OCI-LY1 (cell line): ENCODE data around the gene HMCN2.

Experiments
- H2AFZ ChIP-seq: fragments of 200-600 bp; sonication (generic), shearing (Covaris generic); 2 replicates; pipeline ENCODE4 v1.6.0; 2014; ENCODE audit warnings: antibody characterized with exemption, mild to moderate bottlenecking, low read length
- H3F3A ChIP-seq: fragments of 200-600 bp; sonication (generic), shearing (Covaris generic); 2 replicates; pipeline ENCODE4 v1.6.0; 2014; ENCODE audit warnings: mild to moderate bottlenecking, antibody characterized with exemption, low read length, moderate library complexity; ENCODE audit not compliant: insufficient read depth
- H3K27ac ChIP-seq: fragments of 200-600 bp; sonication (generic); 2 replicates; pipeline ENCODE4 v1.5.1; 2014; ENCODE audit warnings: low read length, mixed run types, mild to moderate bottlenecking, low read depth; ENCODE audit not compliant: poor library complexity, severe bottlenecking
- H3K27me3 ChIP-seq: fragments of 200-600 bp; sonication (generic); 2 replicates; pipeline ENCODE4 v1.6.0; 2014; ENCODE audit warnings: antibody characterized with exemption, mild to moderate bottlenecking, low read length, moderate library complexity; ENCODE audit not compliant: insufficient read depth
- H3K36me3 ChIP-seq: fragments of 200-600 bp; sonication (generic); 2 replicates; pipeline ENCODE4 v1.6.1; 2014; ENCODE audit warnings: mild to moderate bottlenecking, antibody characterized with exemption, low read length, moderate library complexity, mixed read lengths; ENCODE audit not compliant: insufficient read depth
- H3K4me1 ChIP-seq: fragments of 200-600 bp; sonication (generic); 2 replicates; pipeline ENCODE4 v1.5.1; 2014; ENCODE audit warnings: mild to moderate bottlenecking, low read length, moderate library complexity; ENCODE audit not compliant: insufficient read depth, severe bottlenecking
- H3K4me2 ChIP-seq: fragments of 200-600 bp; sonication (generic), shearing (Covaris generic); 2 replicates; pipeline ENCODE4 v1.6.1; 2014; ENCODE audit warnings: low read length
- H3K4me3 ChIP-seq: fragments of 200-600 bp; sonication (generic); 2 replicates; pipeline ENCODE4 v1.5.1; 2014; ENCODE audit warnings: low read length, low read depth, mild to moderate bottlenecking, mixed read lengths; ENCODE audit not compliant: poor library complexity, severe bottlenecking
- H3K79me2 ChIP-seq: fragments of 200-600 bp; shearing (Covaris generic); 2 replicates; pipeline ENCODE4 v1.6.1; 2016; ENCODE audit warnings: mixed run types, low read length, mixed read lengths; ENCODE audit not compliant: insufficient read depth
- H3K9ac ChIP-seq: fragments of 200-600 bp; sonication (generic), shearing (Covaris generic); 2 replicates; pipeline ENCODE4 v1.6.1; 2014; ENCODE audit warnings: mild to moderate bottlenecking, low read length, mixed read lengths
- H3K9me2 ChIP-seq: fragments of 200-600 bp; sonication (generic), shearing (Covaris generic); 2 replicates; pipeline ENCODE4 v1.6.1; 2014; ENCODE audit warnings: low read depth, mild to moderate bottlenecking, low read length, mixed read lengths
- H3K9me3 ChIP-seq: fragments of 200-600 bp; shearing (Covaris generic); 2 replicates; pipeline ENCODE4 v1.6.1; 2014; ENCODE audit warnings: low read length, mixed read lengths
- H4K20me1 ChIP-seq: fragments of 200-600 bp; sonication (generic), shearing (Covaris generic); 2 replicates; pipeline ENCODE4 v1.6.0; 2016; ENCODE audit warnings: mild to moderate bottlenecking, low read length; ENCODE audit not compliant: insufficient read depth
- CTCF ChIP-seq: fragments of 200-600 bp; sonication (generic), shearing (Covaris generic); IDR thresholded peaks from 2 replicates; pipeline ENCODE4 v1.5.1; 2017; ENCODE audit warnings: mild to moderate bottlenecking, antibody characterized with exemption, low read length, moderate library complexity, mixed read lengths
- EZH2 ChIP-seq: fragments of 200-600 bp; sonication (generic), shearing (Covaris generic); IDR thresholded peaks from 2 replicates; pipeline ENCODE4 v1.8.0; 2017; ENCODE audit warnings: borderline replicate concordance, mixed run types, mild to moderate bottlenecking, antibody characterized with exemption, low read length, moderate library complexity, mixed read lengths

Gene HMCN2

GRCh38 chr9:130347036-130347435 is 81.5 kb downstream of the HMCN2 start:
- H3K36me3 ChIP-seq, result no peaks in the 10 kb centered on the region
- no peaks in the 10 kb centered on the region for H3K9me2 ChIP-seq
- no peak overlapping the region for H3K27ac ChIP-seq
- TF ChIP-seq EZH2, result no peak
- no peak for TF ChIP-seq CTCF
- no peaks in the 10 kb centered on the region for H3K79me2 ChIP-seq
- H3K4me3 ChIP-seq, result no peak overlapping the region
- H3K27me3 ChIP-seq, result no peaks in the 10 kb centered on the region
- no peaks in the 10 kb centered on the region for H4K20me1 ChIP-seq
- no peaks in the 10 kb centered on the region for H3F3A ChIP-seq
- no peaks in the 10 kb centered on the region for H3K9me3 ChIP-seq
- H3K4me2 ChIP-seq, result no peak overlapping the region
- no peak overlapping the region for H2AFZ ChIP-seq
- H3K4me1 ChIP-seq, result no peaks in the 10 kb centered on the region
- H3K9ac ChIP-seq, result no peak overlapping the region

- Histone ChIP-seq H3K4me2 (no peak overlapping the region), H3K27me3 (no peaks in the 10 kb centered on the region; the same call in 1 of the 2 replicates), H3K4me1 (no peaks in the 10 kb centered on the region), H3K4me3 (no peak overlapping the region), H3K9ac (no peak overlapping the region), H2AFZ (no peak overlapping the region), H3K36me3 (no peaks in the 10 kb centered on the region), H3K9me2 (no peaks in the 10 kb centered on the region), H3F3A (no peaks in the 10 kb centered on the region), H3K9me3 (no peaks in the 10 kb centered on the region), H3K79me2 (no peaks in the 10 kb centered on the region), H4K20me1 (no peaks in the 10 kb centered on the region), H3K27ac (no peak overlapping the region)
- TF ChIP-seq EZH2 (no peak), CTCF (no peak)
Measured at GRCh38 chr9:130347931-130348330, 82.4 kb downstream of the HMCN2 start.

GRCh38 chr9:130348341-130348740 is 82.8 kb downstream of the HMCN2 start:
- Histone ChIP-seq H3K36me3 (no peaks in the 10 kb centered on the region), H3K4me2 (no peak overlapping the region), H3K9me2 (no peaks in the 10 kb centered on the region), H3K9me3 (no peaks in the 10 kb centered on the region), H3K79me2 (no peaks in the 10 kb centered on the region), H3K27me3 (no peaks in the 10 kb centered on the region; the same call in 1 of the 2 replicates), H2AFZ (no peak overlapping the region), H3K27ac (no peak overlapping the region), H3F3A (no peaks in the 10 kb centered on the region), H3K4me3 (no peak overlapping the region), H3K9ac (no peak overlapping the region), H3K4me1 (no peaks in the 10 kb centered on the region), H4K20me1 (no peaks in the 10 kb centered on the region)
- TF ChIP-seq CTCF (no peak), EZH2 (no peak)
